ENCODE results near the gene FXYD5. TPM values are rescaled to one million over a fixed set of nuclear protein-coding genes. Genes with fewer than 3 reads are reported as not detected.
A peak's percentile ranks its signal among the peaks of the same experiment; 100 is the strongest.

FXYD5 gene
- total and polyA plus RNA-seq, 9 of the 15 experiments (the other 6 are each of a cell fraction or from before 2014, with no cell fraction given): 104 to 537 (median 174) TPM

- TF ChIP-seq KDM1A (IDR thresholded peaks at IDR 0.05): peak; percentile 29 to 42; a peak in 2 of 4 replicates
- TF ChIP-seq RBM39 (optimal IDR thresholded peaks at IDR 0.05; ENCODE audit: low read depth, low read length): no peak
- TF ChIP-seq EZH2 (IDR thresholded peaks at IDR 0.05; ENCODE audit: borderline replicate concordance, low read depth, low read length): no peak
- no peak for TF ChIP-seq TEAD1 (CRISPR knock-in tag; IDR thresholded peaks at IDR 0.05)
- TF ChIP-seq MED1 (CRISPR knock-in tag; IDR thresholded peaks at IDR 0.05; ENCODE audit: borderline replicate concordance): no peak
- TF ChIP-seq TAL1 (IDR thresholded peaks at IDR 0.05): no peak
- no peak for TF ChIP-seq ZBTB34 (CRISPR knock-in tag; IDR thresholded peaks at IDR 0.05)
- no peak for TF ChIP-seq ZNF518B (CRISPR knock-in tag; IDR thresholded peaks at IDR 0.05)
- no peak for TF ChIP-seq DLX4 (CRISPR knock-in tag; IDR thresholded peaks at IDR 0.05)
- TF ChIP-seq ZNF740 (CRISPR knock-in tag; IDR thresholded peaks at IDR 0.05): peak; percentile 56; the same call in 1 of the 2 replicates
- no peak for TF ChIP-seq ZNF740 (tag; IDR thresholded peaks at IDR 0.05)
- TF ChIP-seq SNRNP70 (optimal IDR thresholded peaks at IDR 0.05; ENCODE audit: low read depth, low read length): no peak
- no peak for TF ChIP-seq PRDM10 (IDR thresholded peaks at IDR 0.05; ENCODE audit: partially characterized antibody)
- TF ChIP-seq ZBTB43 (CRISPR knock-in tag; IDR thresholded peaks at IDR 0.05): no peak
Measured at GRCh38 chr19:35135389-35135909, 19.1 kb upstream of the FXYD5 start (continued).
